LNCAP (cell line): ENCODE data around the gene KRT73.

Experiments
- TF ChIP-seq, protein P1 (sequence below): fragments of 450-650 bp; IDR thresholded peaks from 2 replicates; pipeline ENCODE4 v1.5.1; 2017; ENCODE audit warnings: mild to moderate bottlenecking

KRT73 gene

GRCh38 chr12:52611080-52611468 is 7.3 kb downstream of the KRT73 start:
- TF ChIP-seq, protein P1, sequence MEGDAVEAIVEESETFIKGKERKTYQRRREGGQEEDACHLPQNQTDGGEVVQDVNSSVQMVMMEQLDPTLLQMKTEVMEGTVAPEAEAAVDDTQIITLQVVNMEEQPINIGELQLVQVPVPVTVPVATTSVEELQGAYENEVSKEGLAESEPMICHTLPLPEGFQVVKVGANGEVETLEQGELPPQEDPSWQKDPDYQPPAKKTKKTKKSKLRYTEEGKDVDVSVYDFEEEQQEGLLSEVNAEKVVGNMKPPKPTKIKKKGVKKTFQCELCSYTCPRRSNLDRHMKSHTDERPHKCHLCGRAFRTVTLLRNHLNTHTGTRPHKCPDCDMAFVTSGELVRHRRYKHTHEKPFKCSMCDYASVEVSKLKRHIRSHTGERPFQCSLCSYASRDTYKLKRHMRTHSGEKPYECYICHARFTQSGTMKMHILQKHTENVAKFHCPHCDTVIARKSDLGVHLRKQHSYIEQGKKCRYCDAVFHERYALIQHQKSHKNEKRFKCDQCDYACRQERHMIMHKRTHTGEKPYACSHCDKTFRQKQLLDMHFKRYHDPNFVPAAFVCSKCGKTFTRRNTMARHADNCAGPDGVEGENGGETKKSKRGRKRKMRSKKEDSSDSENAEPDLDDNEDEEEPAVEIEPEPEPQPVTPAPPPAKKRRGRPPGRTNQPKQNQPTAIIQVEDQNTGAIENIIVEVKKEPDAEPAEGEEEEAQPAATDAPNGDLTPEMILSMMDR: no peak

- TF ChIP-seq, protein P1: no peak
Measured at GRCh38 chr12:52608826-52609630, 9.3 kb downstream of the KRT73 start.

- TF ChIP-seq, protein P1: no peak
Measured at GRCh38 chr12:52608161-52608560, 10.2 kb downstream of the KRT73 start.

GRCh38 chr12:52607314-52607713 is 11.0 kb downstream of the KRT73 start:
- TF ChIP-seq, protein P1: no peak

GRCh38 chr12:52606581-52607218 is 11.7 kb downstream of the KRT73 start:
- TF ChIP-seq, protein P1: no peak

DNA sequence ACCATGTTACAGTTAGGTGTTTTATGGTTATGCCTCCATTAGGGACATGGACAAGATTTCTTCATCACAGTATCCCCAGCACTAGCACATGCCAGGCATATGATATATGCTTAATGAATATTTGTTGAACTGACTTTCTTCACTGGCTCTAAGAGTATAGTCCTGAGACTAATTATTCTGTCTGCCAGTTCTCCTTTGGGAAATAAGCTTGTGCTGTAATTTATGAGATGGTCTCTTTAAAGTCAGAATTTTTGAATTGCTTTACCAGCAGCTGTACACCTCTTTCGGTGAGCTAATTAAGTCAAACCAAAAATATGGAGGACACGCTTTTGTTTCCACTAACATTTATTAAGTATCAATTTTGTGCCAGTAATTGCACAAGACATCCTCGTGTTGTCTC is 12.3 kb downstream of the KRT73 start:
- TF ChIP-seq, protein P1: no peak

- TF ChIP-seq, protein P1: no peak
Measured at GRCh38 chr12:52605542-52605941, 12.8 kb downstream of the KRT73 start.
